Fibroblast of lung (primary cell): ENCODE measurements around the gene CCNE1. TPM values are rescaled to one million over a fixed set of nuclear protein-coding genes. Genes with fewer than 3 reads are reported as not detected.
"Not testable (repeated sequence)": the region's sequence is repeated elsewhere in the genome, so short reads cannot be mapped to it uniquely, and the experiment has no call there.

ENCODE experiments used
- DNase-seq, 2 donors: peaks; one replicate each; pipeline versions ENCODE4 v3.0.0 to v3.0.0-alpha.2; 2010; ENCODE audit warnings: low read depth in 2 of 2
- H2AFZ ChIP-seq: 2 replicates; pipeline ENCODE4 v1.5.1; 2012; ENCODE audit warnings: low read length, control low read depth, inconsistent platforms
- H3K27ac ChIP-seq: 2 replicates; pipeline ENCODE4 v1.5.1; 2011; ENCODE audit warnings: low read length, control low read depth; ENCODE audit not compliant: insufficient read depth
- H3K27me3 ChIP-seq: 2 replicates; pipeline ENCODE4 v1.5.1; 2011; ENCODE audit warnings: mild to moderate bottlenecking, low read length; ENCODE audit not compliant: control insufficient read depth, insufficient read depth
- H3K36me3 ChIP-seq: 2 replicates; pipeline ENCODE4 v1.5.1; 2011; ENCODE audit warnings: low read length; ENCODE audit not compliant: control insufficient read depth, insufficient read depth
- H3K4me1 ChIP-seq: 2 replicates; pipeline ENCODE4 v1.5.1; 2011; ENCODE audit warnings: low read length; ENCODE audit not compliant: control insufficient read depth, insufficient read depth; ENCODE audit errors: extremely low read depth
- H3K4me2 ChIP-seq: 2 replicates; pipeline ENCODE4 v1.5.1; 2011; ENCODE audit warnings: low read length, control low read depth; ENCODE audit not compliant: insufficient read depth; ENCODE audit errors: extremely low read depth
- H3K4me3 ChIP-seq, 4 experiments: fragments of 200-600 bp in 1 of 4; sonication (generic) in 1 of 4; replicated peaks in 1 of 4; 2 replicates each; pipeline ENCODE4 v1.5.1; 2011 to 2016; ENCODE audit warnings: low read length in 4 of 4, low read depth in 3 of 4, mild to moderate bottlenecking in 3 of 4, control low read depth in 2 of 4, inconsistent platforms in 1 of 4, mixed read lengths in 1 of 4; ENCODE audit not compliant: insufficient read depth in 1 of 4; ENCODE audit errors: control extremely low read depth in 1 of 4
- H3K79me2 ChIP-seq: 2 replicates; pipeline ENCODE4 v1.5.1; 2012; ENCODE audit warnings: mild to moderate bottlenecking, low read length, inconsistent platforms; ENCODE audit not compliant: control insufficient read depth, insufficient read depth
- H3K9ac ChIP-seq: 2 replicates; pipeline ENCODE4 v1.5.1; 2011; ENCODE audit warnings: mild to moderate bottlenecking, low read length, control low read depth; ENCODE audit not compliant: insufficient read depth
- H3K9me3 ChIP-seq: 2 replicates; pipeline ENCODE4 v1.5.1; 2012; ENCODE audit warnings: low read depth, low read length; ENCODE audit not compliant: control insufficient read depth, insufficient read depth
- H4K20me1 ChIP-seq: 2 replicates; pipeline ENCODE4 v1.5.1; 2011; ENCODE audit warnings: low read length; ENCODE audit not compliant: control insufficient read depth, insufficient read depth; ENCODE audit errors: extremely low read depth
- EZH2 ChIP-seq: IDR thresholded peaks from 2 replicates; pipeline ENCODE4 v1.5.1; 2012; ENCODE audit warnings: low read length, control low read depth, mild to moderate bottlenecking; ENCODE audit errors: missing control alignments
- polyA plus RNA-seq, 2 donors: library from polyadenylated mRNA; depleted of rRNA in 1 of 2; stranded (reverse) in 1 of 2; unstranded in 1 of 2; fragments of >200 nt; gene quantifications; 2 replicates each; pipeline ENCODE4 v1.2.1, GENCODE V29; 2011 to 2012; ENCODE audit warnings: missing spikeins in 1 of 2
- total RNA-seq: library from RNA; depleted of rRNA; stranded (reverse); fragments of >200 nt; gene quantifications from 2 replicates; pipeline ENCODE4 v1.2.1, GENCODE V29; 2014
- TF ChIP-seq, protein P1 (sequence below), 2 donors: IDR thresholded peaks in 1 of 2; conservative IDR thresholded peaks in 1 of 2; 1 replicate in 1 of 2; 2 replicates in 1 of 2; pipeline ENCODE4 v1.5.1; 2011 to 2012; ENCODE audit warnings: low read length in 2 of 2, control low read depth in 1 of 2, inconsistent platforms in 1 of 2, low read depth in 1 of 2, mild to moderate bottlenecking in 1 of 2

CCNE1 gene
- total and polyA plus RNA-seq, 2 donors (not counting 1 experiment from before 2014, with no cell fraction given), result 4.8 to 5.3 TPM

DNA sequence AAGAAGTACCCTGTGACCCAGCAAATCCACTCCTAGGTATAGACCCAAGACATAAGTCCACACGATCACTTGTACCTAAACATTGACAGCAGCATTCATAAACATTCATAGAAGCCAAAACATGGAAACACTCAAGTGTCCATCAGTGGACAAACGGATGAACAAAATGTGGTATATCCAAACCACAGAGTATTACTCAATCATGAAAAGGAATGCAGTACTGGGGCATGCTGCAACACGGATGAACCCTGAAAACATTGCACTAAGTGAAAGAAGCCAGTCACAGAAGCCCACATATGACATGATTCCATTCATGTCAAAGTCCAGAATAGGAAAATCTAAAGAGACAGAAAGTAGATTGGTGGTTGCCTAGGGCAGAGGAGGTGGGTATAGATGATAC, 22.8 kb upstream of the CCNE1 start:
- Histone ChIP-seq H2AFZ (no peak overlapping the region), H3K4me1 (no peaks in the 10 kb centered on the region), H3K27me3 (no peaks in the 10 kb centered on the region), H3K27ac (no peak overlapping the region), H3K4me3 (no peak overlapping the region), H3K9me3 (no peaks in the 10 kb centered on the region), H3K9ac (no peak overlapping the region), H3K79me2 (no peaks in the 10 kb centered on the region), H3K36me3 (no peaks in the 10 kb centered on the region), H4K20me1 (no peaks in the 10 kb centered on the region), H3K4me2 (no peak overlapping the region)
- TF ChIP-seq EZH2, result no peak
- TF ChIP-seq, protein P1, sequence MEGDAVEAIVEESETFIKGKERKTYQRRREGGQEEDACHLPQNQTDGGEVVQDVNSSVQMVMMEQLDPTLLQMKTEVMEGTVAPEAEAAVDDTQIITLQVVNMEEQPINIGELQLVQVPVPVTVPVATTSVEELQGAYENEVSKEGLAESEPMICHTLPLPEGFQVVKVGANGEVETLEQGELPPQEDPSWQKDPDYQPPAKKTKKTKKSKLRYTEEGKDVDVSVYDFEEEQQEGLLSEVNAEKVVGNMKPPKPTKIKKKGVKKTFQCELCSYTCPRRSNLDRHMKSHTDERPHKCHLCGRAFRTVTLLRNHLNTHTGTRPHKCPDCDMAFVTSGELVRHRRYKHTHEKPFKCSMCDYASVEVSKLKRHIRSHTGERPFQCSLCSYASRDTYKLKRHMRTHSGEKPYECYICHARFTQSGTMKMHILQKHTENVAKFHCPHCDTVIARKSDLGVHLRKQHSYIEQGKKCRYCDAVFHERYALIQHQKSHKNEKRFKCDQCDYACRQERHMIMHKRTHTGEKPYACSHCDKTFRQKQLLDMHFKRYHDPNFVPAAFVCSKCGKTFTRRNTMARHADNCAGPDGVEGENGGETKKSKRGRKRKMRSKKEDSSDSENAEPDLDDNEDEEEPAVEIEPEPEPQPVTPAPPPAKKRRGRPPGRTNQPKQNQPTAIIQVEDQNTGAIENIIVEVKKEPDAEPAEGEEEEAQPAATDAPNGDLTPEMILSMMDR (conservative IDR thresholded peaks at IDR 0.05 in 1 of 2, IDR thresholded peaks at IDR 0.05 in 1 of 2; ENCODE audit: low read depth in 1 of 2, low read length in 2 of 2), result no peak
- DNase-seq, result no peak

DNA sequence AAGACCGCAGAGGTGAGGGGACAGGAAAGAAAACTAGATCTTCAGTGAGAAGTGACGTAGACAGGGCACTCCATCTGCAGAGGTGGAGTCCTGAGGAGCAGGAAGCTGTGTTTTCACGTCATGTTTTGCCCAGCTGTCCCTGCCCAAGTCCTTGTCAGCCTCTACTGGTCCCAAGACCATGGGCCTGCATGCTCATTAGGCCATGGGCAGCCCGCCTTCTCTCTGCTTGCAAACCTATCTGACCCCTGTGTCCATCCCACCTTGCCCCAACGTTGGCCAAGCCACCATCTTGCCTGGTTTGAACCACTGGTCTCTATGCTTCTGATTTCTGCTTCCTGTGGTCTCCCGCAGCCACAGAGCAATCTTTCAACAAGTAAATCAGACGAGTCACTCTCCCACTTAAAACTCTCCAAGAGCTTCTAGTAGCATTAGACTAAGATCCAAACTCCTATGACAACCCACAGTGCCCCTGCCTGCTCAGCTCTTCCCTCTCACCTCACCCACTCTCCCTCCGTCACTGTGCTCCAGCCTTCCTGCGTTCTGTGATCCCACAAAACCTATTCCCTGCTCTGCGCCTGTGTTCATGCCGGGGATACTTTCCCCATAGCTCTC, 18.6 kb upstream of the CCNE1 start:
- Histone ChIP-seq H3K27me3 (no peaks in the 10 kb centered on the region), H3K79me2 (no peaks in the 10 kb centered on the region), H3K27ac (no peak overlapping the region), H3K9ac (no peak overlapping the region), H3K4me2 (no peak overlapping the region), H3K9me3 (no peaks in the 10 kb centered on the region), H3K4me3 (no peak overlapping the region), H3K4me1 (no peaks in the 10 kb centered on the region), H2AFZ (no peak overlapping the region), H4K20me1 (no peaks in the 10 kb centered on the region), H3K36me3 (no peaks in the 10 kb centered on the region)
- DNase-seq, result no peak
- no peak for TF ChIP-seq EZH2
- TF ChIP-seq, protein P1 (conservative IDR thresholded peaks at IDR 0.05 in 1 of 2, IDR thresholded peaks at IDR 0.05 in 1 of 2; ENCODE audit: low read depth in 1 of 2, low read length in 2 of 2), result no peak

DNA sequence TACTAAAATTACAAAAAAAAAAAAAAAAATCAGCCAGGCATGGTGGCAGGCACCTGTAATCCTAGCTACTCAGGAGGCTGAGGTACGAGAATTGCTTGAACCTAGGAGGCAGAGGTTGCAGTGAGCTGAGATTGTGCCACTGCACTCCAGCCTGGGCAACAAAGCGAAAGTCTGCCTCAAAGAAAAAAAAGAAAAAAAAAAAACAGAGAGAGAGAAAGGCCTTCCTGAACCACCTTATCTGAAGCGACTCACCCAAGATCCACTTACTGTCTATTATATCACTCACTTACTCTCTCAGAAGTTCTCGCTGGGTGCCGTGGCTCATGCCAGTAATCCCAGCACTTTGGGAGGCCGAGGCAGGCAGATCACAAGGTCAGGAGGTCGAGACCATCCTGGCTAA, 17.3 kb upstream of the CCNE1 start:
- H3K27ac ChIP-seq, H3K9ac ChIP-seq, H3K36me3 ChIP-seq, H4K20me1 ChIP-seq, H3K9me3 ChIP-seq, H3K4me1 ChIP-seq, H2AFZ ChIP-seq, DNase-seq, H3K27me3 ChIP-seq, H3K4me3 ChIP-seq, H3K79me2 ChIP-seq, H3K4me2 ChIP-seq: not testable (repeated sequence)
